Panc1 (cell line): ENCODE data around the gene HSPA5. TPM values are rescaled to one million over a fixed set of nuclear protein-coding genes. Genes with fewer than 3 reads are reported as not detected.
A peak's percentile ranks its signal among the peaks of the same experiment; 100 is the strongest.

Experiments used
- ATAC-seq: fragments of 200-7000 bp; cut with Tn5 transposase; 2 replicates; pipeline ENCODE4 v1.9.1; 2020; ENCODE audit warnings: mild to moderate bottlenecking, moderate library complexity
- BruUV-seq: library from RNA; stranded (reverse); fragments of 400-500 nt; replicated peaks from 2 replicates; lab custom pipeline; 2021; lab: Mats Ljungman, UMichigan
- CTCF ChIA-PET: fragments of 300-600 bp; sonication (Branson Sonifier 250); formaldehyde crosslinking; loops from one replicate; lab custom pipeline; 2022; ENCODE audit warnings: antibody characterized with exemption; lab: Charles Lee
- POLR2A ChIA-PET: fragments of 300-600 bp; sonication (Branson Sonifier 250); formaldehyde crosslinking; loops from one replicate; lab custom pipeline; 2022; ENCODE audit warnings: antibody characterized with exemption; lab: Charles Lee
- DNase-seq: peaks from one replicate; pipeline ENCODE4 v3.0.0-alpha.2; 2010; ENCODE audit warnings: low read depth, low spot score
- H3K27ac ChIP-seq: 2 replicates; pipeline ENCODE4 v1.5.1; 2011; ENCODE audit warnings: mild to moderate bottlenecking, low read length, inconsistent platforms
- H3K27me3 ChIP-seq: fragments of 200-500 bp; sonication (Bioruptor generic); 2 replicates; pipeline ENCODE4 v1.6.0; 2014; ENCODE audit warnings: low read length, inconsistent platforms; ENCODE audit not compliant: control insufficient read depth, insufficient read depth
- H3K36me3 ChIP-seq: fragments of 200-500 bp; sonication (Bioruptor generic); 2 replicates; pipeline ENCODE4 v1.5.1; 2014; ENCODE audit warnings: inconsistent platforms, mild to moderate bottlenecking, low read length, moderate library complexity; ENCODE audit not compliant: control insufficient read depth, insufficient read depth
- H3K4me1 ChIP-seq: 2 replicates; pipeline ENCODE4 v1.5.1; 2011; ENCODE audit warnings: inconsistent platforms, mild to moderate bottlenecking, low read length, moderate library complexity; ENCODE audit not compliant: control insufficient read depth, insufficient read depth
- H3K4me3 ChIP-seq, 2 experiments: 2 replicates each; pipeline ENCODE4 v1.5.1; 2011 to 2012; ENCODE audit warnings: low read depth in 2 of 2, low read length in 2 of 2, mild to moderate bottlenecking in 2 of 2, inconsistent platforms in 1 of 2, moderate library complexity in 1 of 2
- H3K9me3 ChIP-seq: fragments of 200-500 bp; sonication (Bioruptor generic); 2 replicates; pipeline ENCODE4 v1.5.1; 2014; ENCODE audit warnings: low read depth, mild to moderate bottlenecking, inconsistent platforms, low read length, moderate library complexity; ENCODE audit not compliant: control insufficient read depth, insufficient read depth
- POLR2AphosphoS5 ChIP-seq: IDR thresholded peaks from 2 replicates; pipeline ENCODE4 v1.6.1; 2012; ENCODE audit warnings: mild to moderate bottlenecking, low read depth, low read length, moderate library complexity
- SIN3A ChIP-seq: IDR thresholded peaks from 2 replicates; pipeline ENCODE4 v1.6.1; 2012; ENCODE audit warnings: low read depth, mild to moderate bottlenecking, low read length, moderate library complexity, borderline replicate concordance; ENCODE audit not compliant: insufficient read depth
- TCF7L2 ChIP-seq: IDR thresholded peaks from 2 replicates; pipeline ENCODE4 v1.6.1; 2011; ENCODE audit warnings: mild to moderate bottlenecking, low read depth, low read length, inconsistent platforms
- in situ Hi-C: cut with HindIII; loops from 2 replicates; pipeline ENCODE4 v1.10.0; 2016; ENCODE audit warnings: low sequenced_read_pairs, low pct_unique_long_range_greater_than_20kb
- intact Hi-C: fragments of 100-400 bp; cut with micrococcal nuclease; formaldehyde crosslinking; loops from one replicate; pipeline ENCODE4 v1.10.0; 2022; ENCODE audit not compliant: unreplicated experiment
- total RNA-seq: library from RNA; stranded (reverse); gene quantifications from one replicate; pipeline ENCODE4 v1.2.1, GENCODE V29; 2021; ENCODE audit not compliant: unreplicated experiment
- TF ChIP-seq, protein P1 (sequence below), 2 experiments: IDR thresholded peaks; 2 replicates each; pipeline ENCODE4 v1.6.1; 2011 to 2012; ENCODE audit warnings: low read depth in 2 of 2, control low read depth in 1 of 2, low read length in 1 of 2, mild to moderate bottlenecking in 1 of 2, moderate library complexity in 1 of 2; ENCODE audit not compliant: insufficient read depth in 1 of 2
- TF ChIP-seq, protein P2 (sequence below): fragments of 450-650 bp; IDR thresholded peaks from 2 replicates; pipeline ENCODE4 v1.5.1; 2017; ENCODE audit warnings: mild to moderate bottlenecking

Gene HSPA5
- total RNA-seq, 1 experiment from 2014 or later: 281 TPM

DNA sequence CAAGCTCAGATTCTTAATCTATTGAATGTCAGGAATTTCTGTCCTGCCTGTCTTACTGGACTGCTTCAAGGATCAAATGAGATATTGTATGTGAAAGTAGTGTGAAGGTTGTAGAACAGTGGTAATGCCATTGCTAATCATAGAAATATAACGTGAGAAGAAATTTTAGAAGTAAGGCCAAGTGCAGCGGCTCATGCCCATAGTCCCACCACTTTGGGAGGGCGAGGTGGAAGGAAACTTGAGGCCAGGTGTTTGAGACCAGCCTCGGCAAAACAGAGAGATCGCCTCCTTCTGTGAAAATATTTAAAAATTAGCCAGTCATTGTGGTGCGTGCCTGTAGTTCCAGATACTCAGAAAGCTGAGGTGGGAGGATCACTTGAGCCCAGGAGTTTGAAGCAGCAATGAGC lies 5.1 kb upstream of the HSPA5 start:
- Histone ChIP-seq H3K36me3 (peaks cover 5% of the 10 kb centered on the region; the same call in 1 of the 2 replicates), H3K27ac (peak overlapping the region; percentile 59; the same call in 1 of the 2 replicates), H3K27me3 (no peaks in the 10 kb centered on the region), H3K4me1 (peaks cover 14% of the 10 kb centered on the region; the same call in 1 of the 2 replicates), H3K9me3 (no peaks in the 10 kb centered on the region), H3K4me3 (no peak overlapping the region)
- no TSS peak for BruUV-seq
- intact Hi-C loops (no loop called here), in situ Hi-C loops (no loop called here)
- DNase-seq (no peak), ATAC-seq (no peak)
- ChIA-PET CTCF (no interaction called here), POLR2A (no interaction called here)
- TF ChIP-seq TCF7L2 (no peak), SIN3A (no peak), POLR2AphosphoS5 (no peak)
- TF ChIP-seq, protein P1, sequence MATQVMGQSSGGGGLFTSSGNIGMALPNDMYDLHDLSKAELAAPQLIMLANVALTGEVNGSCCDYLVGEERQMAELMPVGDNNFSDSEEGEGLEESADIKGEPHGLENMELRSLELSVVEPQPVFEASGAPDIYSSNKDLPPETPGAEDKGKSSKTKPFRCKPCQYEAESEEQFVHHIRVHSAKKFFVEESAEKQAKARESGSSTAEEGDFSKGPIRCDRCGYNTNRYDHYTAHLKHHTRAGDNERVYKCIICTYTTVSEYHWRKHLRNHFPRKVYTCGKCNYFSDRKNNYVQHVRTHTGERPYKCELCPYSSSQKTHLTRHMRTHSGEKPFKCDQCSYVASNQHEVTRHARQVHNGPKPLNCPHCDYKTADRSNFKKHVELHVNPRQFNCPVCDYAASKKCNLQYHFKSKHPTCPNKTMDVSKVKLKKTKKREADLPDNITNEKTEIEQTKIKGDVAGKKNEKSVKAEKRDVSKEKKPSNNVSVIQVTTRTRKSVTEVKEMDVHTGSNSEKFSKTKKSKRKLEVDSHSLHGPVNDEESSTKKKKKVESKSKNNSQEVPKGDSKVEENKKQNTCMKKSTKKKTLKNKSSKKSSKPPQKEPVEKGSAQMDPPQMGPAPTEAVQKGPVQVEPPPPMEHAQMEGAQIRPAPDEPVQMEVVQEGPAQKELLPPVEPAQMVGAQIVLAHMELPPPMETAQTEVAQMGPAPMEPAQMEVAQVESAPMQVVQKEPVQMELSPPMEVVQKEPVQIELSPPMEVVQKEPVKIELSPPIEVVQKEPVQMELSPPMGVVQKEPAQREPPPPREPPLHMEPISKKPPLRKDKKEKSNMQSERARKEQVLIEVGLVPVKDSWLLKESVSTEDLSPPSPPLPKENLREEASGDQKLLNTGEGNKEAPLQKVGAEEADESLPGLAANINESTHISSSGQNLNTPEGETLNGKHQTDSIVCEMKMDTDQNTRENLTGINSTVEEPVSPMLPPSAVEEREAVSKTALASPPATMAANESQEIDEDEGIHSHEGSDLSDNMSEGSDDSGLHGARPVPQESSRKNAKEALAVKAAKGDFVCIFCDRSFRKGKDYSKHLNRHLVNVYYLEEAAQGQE (IDR thresholded peaks at IDR 0.05; ENCODE audit: insufficient read depth in 1 of 2, low read depth in 2 of 2, low read length in 1 of 2): no peak
- TF ChIP-seq, protein P2, sequence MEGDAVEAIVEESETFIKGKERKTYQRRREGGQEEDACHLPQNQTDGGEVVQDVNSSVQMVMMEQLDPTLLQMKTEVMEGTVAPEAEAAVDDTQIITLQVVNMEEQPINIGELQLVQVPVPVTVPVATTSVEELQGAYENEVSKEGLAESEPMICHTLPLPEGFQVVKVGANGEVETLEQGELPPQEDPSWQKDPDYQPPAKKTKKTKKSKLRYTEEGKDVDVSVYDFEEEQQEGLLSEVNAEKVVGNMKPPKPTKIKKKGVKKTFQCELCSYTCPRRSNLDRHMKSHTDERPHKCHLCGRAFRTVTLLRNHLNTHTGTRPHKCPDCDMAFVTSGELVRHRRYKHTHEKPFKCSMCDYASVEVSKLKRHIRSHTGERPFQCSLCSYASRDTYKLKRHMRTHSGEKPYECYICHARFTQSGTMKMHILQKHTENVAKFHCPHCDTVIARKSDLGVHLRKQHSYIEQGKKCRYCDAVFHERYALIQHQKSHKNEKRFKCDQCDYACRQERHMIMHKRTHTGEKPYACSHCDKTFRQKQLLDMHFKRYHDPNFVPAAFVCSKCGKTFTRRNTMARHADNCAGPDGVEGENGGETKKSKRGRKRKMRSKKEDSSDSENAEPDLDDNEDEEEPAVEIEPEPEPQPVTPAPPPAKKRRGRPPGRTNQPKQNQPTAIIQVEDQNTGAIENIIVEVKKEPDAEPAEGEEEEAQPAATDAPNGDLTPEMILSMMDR: no peak

DNA sequence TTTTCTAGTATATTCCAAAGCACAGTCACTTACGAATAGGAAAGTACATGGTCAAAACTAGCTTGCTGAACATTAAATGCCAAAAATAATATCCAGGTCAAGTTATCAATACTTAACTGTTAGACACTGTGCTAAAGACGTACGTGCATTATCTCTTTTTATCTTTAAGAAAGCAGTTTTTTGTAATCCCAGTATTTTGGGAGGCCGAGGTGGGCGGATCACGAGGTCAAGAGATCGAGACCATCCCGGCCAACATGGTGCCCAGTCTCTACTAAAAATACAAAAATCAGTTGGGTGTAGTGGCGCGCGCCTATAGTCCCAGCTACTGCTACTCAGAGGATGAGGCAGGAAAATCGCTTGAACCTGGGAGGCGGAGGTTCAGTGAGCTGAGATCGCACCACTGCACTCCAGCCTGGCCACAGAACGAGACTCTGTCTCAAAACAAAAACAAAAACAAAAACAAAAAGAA lies 2.7 kb upstream of the HSPA5 start:
- in situ Hi-C loops (no loop called here), intact Hi-C loops (no loop called here)
- DNase-seq (no peak), ATAC-seq (no peak)
- H3K27me3 ChIP-seq: no peaks in the 10 kb centered on the region
- no TSS peak for BruUV-seq
- CTCF ChIA-PET: no interaction called here
- H3K4me3 ChIP-seq: no peak overlapping the region
- peaks cover 22% of the 10 kb centered on the region for H3K36me3 ChIP-seq
- no peaks in the 10 kb centered on the region for H3K9me3 ChIP-seq
- POLR2A ChIA-PET: no interaction called here
- peaks cover 14% of the 10 kb centered on the region; the same call in 1 of the 2 replicates for H3K4me1 ChIP-seq
- TF ChIP-seq SIN3A: no peak
- TF ChIP-seq POLR2AphosphoS5: no peak
- TF ChIP-seq, protein P1 (IDR thresholded peaks at IDR 0.05; ENCODE audit: insufficient read depth in 1 of 2, low read depth in 2 of 2, low read length in 1 of 2): no peak
- no peak for TF ChIP-seq TCF7L2
- TF ChIP-seq, protein P2: no peak
- peak overlapping the region; percentile 88; the same call in 1 of the 2 replicates for H3K27ac ChIP-seq
